Spleen (tissue), 11 donors: ENCODE data around the gene PARN. TPM values are rescaled to one million over a fixed set of nuclear protein-coding genes. Genes with fewer than 3 reads are reported as not detected.

Experiments used
- DNase-seq: peaks from one replicate; pipeline ENCODE4 v3.0.0-alpha.2; 2020
- H3K27ac ChIP-seq, 8 donors: fragments of 200-600 bp; sonication (generic) in 7 of 8; 1 replicate in 4 of 8; 2 replicates in 4 of 8; pipeline versions ENCODE4 v1.5.0 to v1.8.0; 2016 to 2021; ENCODE audit warnings: inconsistent platforms in 4 of 8, mild to moderate bottlenecking in 4 of 8, moderate library complexity in 1 of 8
- H3K27me3 ChIP-seq, 7 donors: fragments of 200-600 bp; sonication (generic) in 6 of 7; replicated peaks in 1 of 7; 1 replicate in 4 of 7; 2 replicates in 3 of 7; pipeline versions ENCODE4 v1.5.0 to v1.8.0; 2016 to 2021; ENCODE audit warnings: inconsistent platforms in 3 of 7, mild to moderate bottlenecking in 1 of 7
- H3K36me3 ChIP-seq, 6 donors: fragments of 200-600 bp; sonication (generic) in 5 of 6; 1 replicate in 4 of 6; 2 replicates in 2 of 6; pipeline versions ENCODE4 v1.5.0 to v1.8.0; 2016 to 2021; ENCODE audit warnings: inconsistent platforms in 2 of 6
- H3K4me1 ChIP-seq, 6 donors: fragments of 200-600 bp; sonication (generic) in 5 of 6; 1 replicate in 3 of 6; 2 replicates in 3 of 6; pipeline versions ENCODE4 v1.5.0 to v1.8.0; 2016 to 2021; ENCODE audit warnings: inconsistent platforms in 3 of 6
- H3K4me3 ChIP-seq, 8 donors: fragments of 200-600 bp; sonication (generic) in 7 of 8; 1 replicate in 4 of 8; 2 replicates in 4 of 8; pipeline versions ENCODE4 v1.5.0 to v1.8.0; 2016 to 2021; ENCODE audit warnings: inconsistent platforms in 4 of 8, mild to moderate bottlenecking in 4 of 8, moderate library complexity in 2 of 8
- H3K9me3 ChIP-seq, 8 donors: fragments of 200-600 bp; sonication (generic) in 7 of 8; 1 replicate in 4 of 8; 2 replicates in 4 of 8; pipeline versions ENCODE4 v1.5.0 to v1.8.0; 2016 to 2021; ENCODE audit warnings: inconsistent platforms in 4 of 8
- CTCF ChIP-seq, 11 experiments: fragments of 200-600 bp in 7 of 11; fragments of 450-650 bp in 4 of 11; sonication (generic) in 4 of 11; IDR thresholded peaks in 8 of 11; conservative IDR thresholded peaks in 3 of 11; 1 replicate in 7 of 11; 2 replicates in 4 of 11; pipeline versions ENCODE4 v1.4.0 to v1.8.0; 2016 to 2021; ENCODE audit warnings: antibody characterized with exemption in 11 of 11, inconsistent platforms in 4 of 11, mild to moderate bottlenecking in 1 of 11
- POLR2A ChIP-seq, 3 donors: fragments of 450-650 bp; IDR thresholded peaks; one replicate each; pipeline ENCODE4 v1.5.1; 2017; ENCODE audit warnings: antibody characterized with exemption in 3 of 3, mild to moderate bottlenecking in 1 of 3
- POLR2AphosphoS5 ChIP-seq, 3 donors: sonication (generic); formaldehyde crosslinking; IDR thresholded peaks; one replicate each; pipeline ENCODE4 v1.5.1; 2017; ENCODE audit warnings: antibody characterized with exemption in 3 of 3
- WGBS, 5 donors: extraction: QIAGEN DNeasy Blood & Tissue Kit in 3 of 5; methylation state at CpG; one replicate each; pipeline versions ENCODE4 v1.1.5 to v1.1.7; 2013 to 2018; 5-methylcytosine and 5-hydroxymethylcytosine counted together
- intact Hi-C: fragments of 100-400 bp; cut with DNase I; formaldehyde crosslinking; loops from one replicate; pipeline ENCODE4 v1.15.0; 2023; ENCODE audit warnings: low total_unique reads
- polyA plus RNA-seq, 3 donors: library from polyadenylated mRNA; stranded (reverse); fragments of 200-250 nt; gene quantifications; one replicate each; pipeline ENCODE4 v1.2.1, GENCODE V29; 2013
- total RNA-seq, 7 donors: library from RNA; depleted of rRNA in 3 of 7; stranded (reverse); fragments of >200 nt in 3 of 7; fragmentation: NEBNext Ultra II Directional in 4 of 7; extraction: Animal tissue kit (Norgen Biotek cat#: 25700) in 4 of 7; gene quantifications; one replicate each; pipeline versions ENCODE4 v1.1.0 to v1.2.1, GENCODE V29; 2016 to 2021
- donor health status: healthy with polysubstance abuse.
- donor health status: DM: no; HTN: no; CAD: no; lungs with moderate emphysema.
- donor health status: DM: no; HTN: no; CAD: no.
- donor health status: Bipolar disorder and iron deficiency.
- donor health status: healthy.
- donor health status: DM: no; HTN: no; CAD: no.
- donor health status: DM: yes; HTN: yes; CAD: no.

The PARN gene
- total and polyA plus RNA-seq, 10 donors, result 10.3 to 49.0 (median 35.6) TPM

- H3K9me3 ChIP-seq, result peaks cover 0 to 5% (median 0%) of the 10 kb centered on the region in 8 donors
- no peak for DNase-seq
- intact Hi-C loops, result no loop called here
- 87 to 90% (median 88%) methylated on average over 4 of the region's 4 CpGs for WGBS, 5 donors
- H3K27me3 ChIP-seq, result no peaks in the 10 kb centered on the region
- H3K27ac ChIP-seq, result no peak overlapping the region
- H3K4me3 ChIP-seq, result no peak overlapping the region
- TF ChIP-seq CTCF (IDR thresholded peaks at IDR 0.05 in 8 of 11, conservative IDR thresholded peaks at IDR 0.05 in 3 of 11) (no peak), POLR2AphosphoS5 (IDR thresholded peaks at IDR 0.05) (no peak), POLR2A (IDR thresholded peaks at IDR 0.05) (no peak)
- H3K36me3 ChIP-seq, result peaks cover 0 to 43% (median under 1%) of the 10 kb centered on the region in 6 donors
- no peaks in the 10 kb centered on the region for H3K4me1 ChIP-seq
These were observed 202.0 kb downstream of the PARN start for GRCh38 chr16:14428043-14428442.

GRCh38 chr16:14427371-14427948, 202.6 kb downstream of the PARN start:
- H3K4me1 ChIP-seq, result no peaks in the 10 kb centered on the region
- WGBS, 5 donors, result 80 to 85% (median 84%) methylated on average over 9 of the region's 9 CpGs
- H3K27me3 ChIP-seq, result no peaks in the 10 kb centered on the region
- peaks cover 0 to 4% (median 0%) of the 10 kb centered on the region in 8 donors for H3K9me3 ChIP-seq
- H3K4me3 ChIP-seq, result no peak overlapping the region
- H3K27ac ChIP-seq, result no peak overlapping the region
- peaks cover 0 to 37% (median 0%) of the 10 kb centered on the region in 6 donors for H3K36me3 ChIP-seq
- TF ChIP-seq CTCF (IDR thresholded peaks at IDR 0.05 in 8 of 11, conservative IDR thresholded peaks at IDR 0.05 in 3 of 11) (no peak), POLR2AphosphoS5 (IDR thresholded peaks at IDR 0.05) (no peak), POLR2A (IDR thresholded peaks at IDR 0.05) (no peak)
- DNase-seq, result no peak
- intact Hi-C loops, result no loop called here

GRCh38 chr16:14424595-14424994, 205.5 kb downstream of the PARN start:
- DNase-seq, result no peak
- TF ChIP-seq POLR2A (IDR thresholded peaks at IDR 0.05) (no peak), POLR2AphosphoS5 (IDR thresholded peaks at IDR 0.05) (no peak), CTCF (IDR thresholded peaks at IDR 0.05 in 8 of 11, conservative IDR thresholded peaks at IDR 0.05 in 3 of 11) (no peak)
- WGBS, 5 donors, result 77 to 86% (median 80%) methylated on average over 4 of the region's 4 CpGs
- H3K4me3 ChIP-seq, result no peak overlapping the region
- H3K4me1 ChIP-seq, result no peaks in the 10 kb centered on the region
- H3K9me3 ChIP-seq, result no peaks in the 10 kb centered on the region
- no peaks in the 10 kb centered on the region for H3K27me3 ChIP-seq
- no peak overlapping the region for H3K27ac ChIP-seq
- peaks cover 0 to 15% (median 0%) of the 10 kb centered on the region in 6 donors for H3K36me3 ChIP-seq
- intact Hi-C loops, result no loop called here

- WGBS, 5 donors, result 83 to 92% (median 88%) methylated on average over 4 of the region's 4 CpGs
- no peak for TF ChIP-seq POLR2A (IDR thresholded peaks at IDR 0.05)
- TF ChIP-seq POLR2AphosphoS5 (IDR thresholded peaks at IDR 0.05), result no peak
- no peak for TF ChIP-seq CTCF (IDR thresholded peaks at IDR 0.05 in 8 of 11, conservative IDR thresholded peaks at IDR 0.05 in 3 of 11)
- H3K4me1 ChIP-seq, result no peaks in the 10 kb centered on the region
- no peak overlapping the region for H3K27ac ChIP-seq
- H3K27me3 ChIP-seq, result no peaks in the 10 kb centered on the region
- intact Hi-C loops, result no loop called here
- no peaks in the 10 kb centered on the region for H3K9me3 ChIP-seq
- peaks cover 0 to 5% (median 0%) of the 10 kb centered on the region in 6 donors for H3K36me3 ChIP-seq
- H3K4me3 ChIP-seq, result no peak overlapping the region
- no peak for DNase-seq
These were observed 206.7 kb downstream of the PARN start for GRCh38 chr16:14423344-14423743.
